Hematopoietic multipotent progenitor cell treated with erythropoietin and hydrocortisone succinate and interleukin-3 and kit ligand, for 6 days (in vitro differentiated cells): ENCODE measurements around the gene HADH.
"Not testable (repeated sequence)": the region's sequence is repeated elsewhere in the genome, so short reads cannot be mapped to it uniquely, and the experiment has no call there.

ENCODE experiments used
- DNase-seq: peaks from one replicate; pipeline ENCODE4 v3.0.0-alpha.2; 2015

HADH gene

DNA sequence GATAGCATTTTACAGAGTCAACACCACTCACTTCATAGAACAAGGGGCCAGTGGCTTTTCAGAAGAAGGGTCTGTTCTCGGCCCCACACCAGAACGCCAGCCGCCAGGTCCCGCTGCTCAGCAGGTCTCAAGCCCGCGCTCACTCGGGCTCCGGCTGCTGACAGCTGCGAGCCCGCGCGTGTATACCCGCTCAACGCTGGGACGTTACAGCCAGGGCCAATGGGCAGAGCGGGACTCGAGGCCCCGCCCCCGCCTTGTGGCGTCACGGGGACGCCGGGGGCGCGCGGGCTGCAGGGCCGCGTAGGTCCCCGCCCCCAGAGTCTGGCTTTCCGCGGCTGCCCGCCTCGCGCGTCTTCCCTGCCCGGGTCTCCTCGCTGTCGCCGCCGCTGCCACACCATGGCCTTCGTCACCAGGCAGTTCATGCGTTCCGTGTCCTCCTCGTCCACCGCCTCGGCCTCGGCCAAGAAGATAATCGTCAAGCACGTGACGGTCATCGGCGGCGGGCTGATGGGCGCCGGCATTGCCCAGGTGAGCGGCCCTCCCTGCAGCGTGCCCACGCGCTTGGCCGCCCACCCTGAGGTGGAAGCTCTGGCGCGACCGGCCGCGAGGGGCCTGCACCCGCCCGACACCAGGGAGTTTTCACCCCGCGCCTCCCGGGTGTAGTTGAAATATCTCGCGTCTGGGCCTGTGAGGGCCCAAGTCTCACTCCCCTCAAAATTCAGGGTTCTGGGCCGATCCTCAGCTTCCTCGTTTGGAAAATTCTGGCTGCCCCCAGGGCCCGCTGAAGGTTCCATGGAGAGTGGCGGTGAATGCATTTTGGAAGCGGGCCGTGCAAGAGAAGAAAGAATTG is at the start of gene HADH:
HADH (plus strand) TSS at position 353 of the 850 bp plus-strand sequence; CDS start at position 397, 44 bp downstream.
- DNase-seq, result peak; percentile 96

DNA sequence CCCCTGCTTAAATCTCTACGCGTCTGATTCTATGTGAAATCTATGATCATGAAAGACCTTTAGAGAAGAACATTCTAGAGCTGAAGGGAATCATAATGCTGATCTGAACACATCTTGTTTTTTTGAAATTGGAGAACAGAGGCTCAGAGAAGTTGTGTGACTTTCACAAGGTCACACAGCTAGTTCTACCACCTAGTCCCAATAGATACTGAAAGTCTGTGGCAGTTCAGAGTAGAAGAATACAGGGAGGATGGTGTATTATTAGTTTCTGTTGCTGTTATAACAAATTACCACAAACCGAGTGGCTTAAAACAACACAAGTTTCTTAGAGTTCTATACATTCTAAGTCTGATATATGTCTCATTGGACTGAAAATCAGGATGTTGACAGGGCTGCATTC is 43.9 kb upstream of the HADH start:
- no peak for DNase-seq

DNA sequence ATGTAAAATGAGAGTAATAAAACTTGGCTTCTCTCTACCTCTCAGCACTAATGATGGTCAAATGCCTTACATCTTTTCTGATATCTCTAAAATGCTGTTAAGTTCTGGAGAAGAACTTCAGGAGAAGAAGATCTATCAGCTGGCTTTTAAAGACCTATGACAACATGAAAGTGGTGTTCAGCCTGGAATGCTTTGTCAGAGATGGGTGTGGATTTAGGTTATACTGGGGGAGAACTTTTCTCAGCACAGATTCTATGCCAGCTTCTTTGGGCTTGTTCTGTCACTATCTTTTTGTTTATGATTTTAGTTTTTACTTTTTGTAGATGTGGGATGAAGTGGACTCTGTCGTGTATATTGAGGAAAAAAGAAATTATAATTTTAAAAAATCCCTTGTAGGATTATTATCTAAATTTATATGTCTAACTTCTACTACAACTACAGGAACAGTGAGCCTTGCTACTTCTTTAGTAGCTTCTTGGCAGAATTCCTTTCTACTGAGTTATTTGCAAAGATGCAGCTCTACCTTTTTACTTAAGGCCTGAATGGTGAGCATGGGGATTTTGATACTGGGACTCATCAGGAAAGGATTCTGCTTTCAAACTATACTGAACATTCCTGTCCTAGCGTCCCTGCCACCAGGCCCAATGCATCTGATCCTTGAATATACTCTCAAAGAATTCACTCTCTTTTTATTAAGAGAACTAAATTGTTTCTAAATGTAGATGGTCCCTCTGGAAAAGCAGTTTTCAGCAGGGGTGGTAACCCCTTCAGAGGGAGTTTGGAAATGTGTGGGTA is 38.7 kb upstream of the HADH start:
- DNase-seq, result no peak

DNA sequence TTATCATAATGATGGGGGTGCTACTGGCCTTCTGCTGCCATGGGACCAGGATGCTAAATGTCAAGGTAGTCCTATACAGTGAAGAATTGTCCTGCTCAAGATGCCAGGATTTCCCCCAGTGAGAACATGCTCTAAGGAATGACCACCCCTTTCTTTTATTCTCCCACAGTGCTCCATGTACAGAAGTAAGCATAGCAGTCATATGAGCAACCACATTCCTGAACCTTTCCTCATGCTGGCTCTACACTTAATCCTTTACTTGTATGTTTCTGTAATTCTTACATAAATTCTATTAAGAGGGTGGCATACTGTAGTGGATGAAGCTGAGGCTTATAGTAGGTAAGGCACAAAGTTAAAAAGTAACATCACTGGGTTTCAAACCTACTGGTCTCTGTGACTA is 38.1 kb upstream of the HADH start:
- DNase-seq, result no peak

DNA sequence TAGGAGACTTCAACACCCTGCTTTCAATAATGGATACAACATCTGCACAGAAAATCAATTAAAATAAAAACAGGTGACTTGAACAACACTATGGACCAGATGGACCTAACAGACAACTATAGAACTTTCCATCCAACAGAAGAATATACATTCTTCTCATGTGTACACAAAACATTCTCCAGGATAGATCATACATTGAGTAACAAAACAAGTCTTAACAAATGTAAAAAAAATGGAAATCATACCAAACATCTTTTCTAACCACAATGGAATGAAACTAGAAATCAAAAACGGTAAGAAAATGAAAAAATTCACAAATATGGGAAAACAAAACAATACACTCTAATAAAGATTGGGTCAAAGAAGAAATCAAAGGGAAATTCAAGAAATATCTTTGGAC is 33.7 kb upstream of the HADH start:
- no peak for DNase-seq

DNA sequence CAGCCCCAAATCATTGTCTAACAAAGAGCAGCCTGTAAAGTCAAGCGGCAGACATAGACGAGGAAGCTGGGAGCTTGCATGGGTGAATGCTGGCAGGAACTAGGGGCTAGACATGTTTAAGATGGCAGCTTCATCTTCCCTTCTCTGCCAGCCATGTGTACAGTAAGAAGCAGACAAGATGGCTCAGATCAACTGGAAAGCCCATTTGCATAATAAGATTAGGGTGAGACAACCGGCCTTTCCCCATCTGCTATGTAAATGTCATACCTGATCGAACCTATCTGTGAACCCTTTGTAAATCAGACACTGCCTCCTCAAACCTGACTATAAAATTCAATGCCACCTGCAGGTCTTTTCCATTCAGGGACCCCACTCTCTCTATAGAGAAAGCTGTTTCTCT is 22.8 kb upstream of the HADH start:
- DNase-seq, result no peak

DNA sequence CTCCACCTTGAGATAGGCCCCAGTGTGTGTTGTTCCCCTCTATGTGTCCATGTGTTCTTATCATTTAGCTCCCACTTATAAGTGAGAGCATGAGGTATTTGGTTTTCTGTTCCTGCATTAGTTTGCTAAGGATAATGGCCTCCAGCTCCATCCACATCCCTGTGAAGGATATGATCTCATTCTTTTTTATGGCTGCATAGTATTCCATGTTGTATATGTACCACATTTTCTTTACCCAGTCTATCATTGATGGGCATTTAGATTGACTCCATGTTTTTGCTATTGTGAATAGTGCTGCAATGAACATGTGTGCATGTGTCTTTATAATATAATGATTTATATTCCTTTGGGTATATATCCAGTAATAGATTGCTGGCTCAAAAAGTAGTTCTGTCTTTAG is 22.2 kb upstream of the HADH start:
- not testable (repeated sequence) for DNase-seq

DNA sequence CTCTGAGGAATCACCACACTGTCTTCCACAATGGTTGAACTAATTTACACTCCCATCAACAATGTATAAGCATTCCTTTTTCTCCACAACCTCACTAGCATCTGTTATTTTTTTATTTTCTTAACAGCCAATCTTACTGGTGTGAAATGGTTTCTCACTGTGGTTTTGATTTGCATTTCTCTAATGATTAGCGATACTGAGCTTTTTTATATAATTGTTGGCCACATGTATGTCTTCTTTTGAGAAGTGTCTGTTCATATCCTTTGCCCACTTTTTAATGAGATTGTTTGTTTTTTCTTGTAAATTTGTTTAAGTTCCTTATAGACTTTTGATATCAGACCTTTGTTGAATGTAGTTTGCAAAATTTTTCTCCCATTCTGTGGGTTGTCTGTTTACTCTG is 21.8 kb upstream of the HADH start:
- DNase-seq, result not testable (repeated sequence)

DNA sequence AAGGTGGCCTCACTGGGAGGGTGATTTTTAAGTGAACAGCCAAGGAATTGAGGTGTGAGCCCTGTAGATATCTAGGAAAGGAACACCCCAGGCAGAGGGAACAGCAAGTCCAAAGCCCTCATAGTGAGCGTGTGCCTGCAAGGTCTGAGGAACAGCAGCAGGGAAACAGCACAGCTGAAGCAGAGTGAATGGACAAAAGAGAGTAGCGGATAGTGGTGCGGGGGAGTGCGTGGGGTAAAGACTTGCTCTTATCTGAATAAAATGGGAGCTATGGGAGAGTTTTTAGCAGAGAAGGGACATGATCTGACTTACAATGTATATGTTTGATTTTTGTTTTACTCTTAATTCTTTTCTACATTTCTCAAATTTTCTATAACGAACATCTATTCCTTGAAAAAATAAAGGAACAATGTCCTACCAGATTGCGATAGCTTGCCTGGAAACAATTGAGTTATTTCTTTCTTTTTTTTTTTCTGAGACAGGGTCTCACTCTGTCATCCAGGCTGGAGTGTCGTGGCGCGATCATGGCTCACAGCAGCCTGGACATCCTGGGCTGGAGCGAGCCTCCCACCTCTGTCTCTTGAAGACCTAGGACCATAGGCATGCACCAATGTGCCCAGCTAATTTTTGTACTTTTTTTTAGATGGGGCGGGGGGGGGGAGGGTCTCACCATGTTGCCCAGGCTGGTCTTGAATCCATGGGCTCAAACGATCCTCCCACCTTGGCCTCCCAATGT is 19.5 kb upstream of the HADH start:
- no peak for DNase-seq

DNA sequence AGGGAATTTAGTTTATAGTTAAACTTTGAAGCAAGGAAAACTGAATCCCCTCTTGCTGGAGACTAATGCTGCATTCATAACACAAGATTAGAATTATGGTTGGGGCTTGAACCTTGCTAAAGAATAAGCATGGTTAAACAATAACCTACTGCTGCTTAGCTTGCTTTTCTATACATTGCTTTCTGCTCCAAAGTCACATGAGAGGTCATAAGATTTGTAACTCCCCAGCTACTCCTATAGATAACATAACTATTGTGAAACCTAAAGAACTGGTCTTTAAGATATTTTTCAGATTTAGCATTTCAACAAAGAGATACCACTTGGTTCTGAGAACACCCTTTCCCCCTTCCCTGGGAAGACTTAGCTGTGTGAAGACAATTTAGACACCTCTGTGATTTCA is 17.1 kb upstream of the HADH start:
- no peak for DNase-seq

DNA sequence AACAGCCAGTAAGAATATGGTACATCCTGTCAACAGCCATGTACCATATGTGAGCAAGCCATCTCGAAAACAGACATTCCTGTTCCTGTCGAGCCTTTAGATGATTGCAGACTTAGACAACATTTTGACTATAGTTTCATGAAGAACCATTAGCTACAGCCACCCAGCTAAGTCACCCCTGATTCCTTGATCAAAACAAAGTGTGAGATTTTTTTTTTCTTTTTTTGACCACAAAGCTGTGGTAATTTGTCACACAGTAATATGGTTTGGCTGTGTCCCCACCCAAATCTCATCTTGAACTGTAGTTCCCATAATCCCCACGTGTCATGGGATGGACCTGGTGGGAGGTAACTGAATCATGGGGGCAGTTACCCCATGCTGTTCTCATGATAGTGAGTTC is 15.2 kb upstream of the HADH start:
- no peak for DNase-seq

DNA sequence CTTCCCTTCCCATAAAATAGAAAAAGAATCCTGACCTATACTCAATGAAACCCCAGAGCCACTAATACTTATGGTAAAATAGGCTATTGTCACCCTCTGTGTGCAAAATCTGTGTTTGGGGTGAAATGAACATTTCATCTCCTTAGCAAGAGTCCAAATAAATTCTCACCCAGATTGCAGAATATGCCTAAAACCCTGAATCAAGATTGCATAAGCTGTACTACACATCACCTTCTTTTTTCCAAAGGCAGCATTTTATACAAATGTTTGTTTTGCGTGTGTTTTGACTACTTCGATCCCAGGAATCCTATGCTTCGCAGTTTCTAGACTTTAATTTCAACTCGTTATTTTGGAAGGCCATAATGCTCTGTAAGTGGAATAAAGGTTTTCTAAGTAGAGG is 12.2 kb upstream of the HADH start:
- DNase-seq, result no peak

DNA sequence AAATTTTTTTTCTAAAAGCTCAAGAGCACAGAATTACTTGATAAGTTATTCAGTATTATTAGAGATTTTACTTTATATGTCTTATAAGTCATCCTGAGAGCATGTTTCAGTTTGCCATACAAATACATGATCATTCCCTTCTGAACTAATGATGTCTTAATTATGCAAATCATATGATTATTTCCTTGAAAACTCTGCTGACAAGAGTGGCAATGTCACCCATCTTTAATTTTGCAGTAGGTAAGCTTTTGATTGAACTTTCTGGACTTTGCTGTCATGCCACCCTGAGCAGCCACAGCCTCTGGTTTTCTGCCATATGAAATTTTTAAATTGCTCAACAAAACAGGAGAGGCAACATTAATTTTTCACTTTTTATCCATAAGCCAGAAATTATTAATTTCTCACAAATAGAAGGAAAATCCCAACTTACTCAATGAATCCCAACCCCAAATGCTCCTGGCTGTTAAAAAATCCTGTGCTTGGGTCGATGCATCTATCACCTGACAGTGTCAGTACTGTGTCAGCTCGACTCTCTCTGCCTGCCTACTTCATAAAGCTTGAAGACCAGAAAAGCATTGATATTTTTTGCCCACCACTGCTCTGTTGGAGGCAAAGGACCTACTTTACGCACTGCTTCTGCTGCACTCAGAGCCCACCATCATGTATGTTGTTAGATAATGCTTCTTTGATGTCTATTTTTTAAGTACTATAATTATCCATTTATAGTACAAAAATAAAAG is 11.6 kb upstream of the HADH start:
- DNase-seq, result no peak

DNA sequence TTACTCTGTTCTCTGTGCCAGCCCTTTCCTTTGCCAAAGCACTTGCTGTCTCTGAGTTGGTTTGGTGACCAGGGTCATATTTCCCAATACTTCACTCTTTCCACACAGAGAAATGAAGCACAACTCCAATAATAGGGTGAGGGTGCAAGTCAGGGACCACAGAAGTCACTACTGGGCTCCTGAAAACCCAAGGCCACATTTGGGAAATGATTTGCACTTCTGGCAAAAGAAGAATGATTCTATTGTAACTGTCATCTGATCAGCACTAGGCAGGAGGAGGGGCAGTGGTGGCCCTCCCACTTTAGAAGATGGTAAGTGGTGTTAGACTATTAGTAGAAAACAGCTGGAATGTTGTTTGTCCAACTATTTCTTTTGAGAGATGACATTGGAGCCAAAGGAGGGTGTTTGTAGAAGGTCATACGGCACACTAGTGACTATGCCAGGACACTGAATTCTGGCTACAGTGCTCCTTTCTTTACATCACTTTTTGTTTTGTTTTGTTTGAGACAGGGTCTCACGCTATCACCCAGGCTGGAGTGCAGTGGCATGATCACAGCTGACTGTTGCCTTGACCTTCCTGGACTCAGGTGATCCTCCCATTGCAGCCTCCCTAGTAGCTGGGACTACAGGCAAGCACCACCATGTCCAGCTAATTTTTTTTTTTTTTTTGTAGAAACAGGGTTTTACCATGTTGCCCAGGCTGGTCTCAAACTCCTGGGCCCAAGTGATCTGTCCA is 10.8 kb upstream of the HADH start:
- DNase-seq, result no peak

DNA sequence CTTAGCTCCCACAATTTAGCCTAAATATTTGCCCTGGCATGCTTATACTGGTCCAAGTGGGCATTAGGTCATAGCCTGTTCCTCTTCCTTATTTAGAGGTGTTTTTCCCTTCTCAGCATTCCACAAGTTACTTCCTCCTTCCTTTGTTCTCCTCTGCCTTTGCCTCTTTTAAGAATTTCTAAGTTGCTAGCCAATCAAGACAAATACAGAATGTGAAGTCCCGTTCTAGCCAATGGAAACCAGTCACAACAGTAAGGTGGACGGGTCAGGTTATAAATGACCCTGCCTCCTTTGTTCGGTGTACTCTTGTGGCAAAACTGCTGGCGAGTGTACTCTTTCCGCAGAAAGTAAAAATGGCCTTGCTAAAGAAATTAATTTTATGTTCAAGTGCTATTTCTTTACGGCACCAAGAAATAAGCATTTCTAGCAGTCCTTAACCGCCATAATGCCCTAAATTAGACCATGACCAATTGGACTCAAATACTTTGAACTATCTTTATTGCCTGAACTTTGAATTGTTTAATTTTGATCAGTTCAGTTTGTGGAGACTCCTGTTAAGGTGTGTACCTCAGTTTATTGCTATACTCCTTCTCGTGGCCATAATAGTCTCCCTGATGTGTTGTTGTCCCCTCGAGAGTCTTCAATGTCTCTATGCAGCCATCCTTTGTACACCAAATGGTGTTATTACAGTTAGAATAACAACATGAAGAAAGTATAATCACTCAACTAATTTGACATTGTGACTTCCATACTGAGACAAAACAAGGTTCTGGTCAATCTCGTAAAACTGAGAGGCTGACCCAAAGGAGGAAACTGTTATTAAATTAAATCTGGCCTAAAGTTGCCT is 1.6 kb upstream of the HADH start:
- DNase-seq, result no peak

DNA sequence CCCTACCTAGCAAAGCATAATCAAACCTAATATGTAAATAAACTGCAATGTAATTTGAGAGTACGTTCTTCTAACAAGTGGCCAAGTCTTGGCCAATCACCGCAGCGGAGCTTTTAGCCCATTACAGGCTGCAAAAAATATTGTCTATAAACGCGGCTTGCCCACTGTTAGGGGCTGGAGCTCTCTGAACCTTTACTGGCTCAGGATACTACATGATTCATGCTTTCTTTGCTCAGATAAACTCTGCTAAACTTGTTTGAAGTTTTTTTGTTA is 990 bp upstream of the HADH start:
- DNase-seq, result no peak

DNA sequence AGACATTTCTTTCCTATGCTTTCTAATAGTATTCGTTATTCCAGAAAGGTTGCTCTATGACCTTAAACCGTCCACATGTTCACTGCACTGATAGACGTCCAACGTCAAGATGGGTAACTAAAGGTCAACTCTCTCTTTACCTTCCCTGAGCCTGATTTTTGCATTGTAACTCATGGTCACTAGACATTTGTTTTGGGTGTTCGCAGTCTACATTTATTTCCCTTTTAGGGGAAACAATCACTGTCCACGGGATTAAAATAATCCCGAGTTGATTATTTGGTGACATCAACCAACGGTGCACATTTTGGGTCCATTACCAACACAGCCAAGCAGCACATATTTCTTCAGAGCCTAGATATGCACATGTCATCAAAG is 540 bp upstream of the HADH start:
- DNase-seq, result no peak

DNA sequence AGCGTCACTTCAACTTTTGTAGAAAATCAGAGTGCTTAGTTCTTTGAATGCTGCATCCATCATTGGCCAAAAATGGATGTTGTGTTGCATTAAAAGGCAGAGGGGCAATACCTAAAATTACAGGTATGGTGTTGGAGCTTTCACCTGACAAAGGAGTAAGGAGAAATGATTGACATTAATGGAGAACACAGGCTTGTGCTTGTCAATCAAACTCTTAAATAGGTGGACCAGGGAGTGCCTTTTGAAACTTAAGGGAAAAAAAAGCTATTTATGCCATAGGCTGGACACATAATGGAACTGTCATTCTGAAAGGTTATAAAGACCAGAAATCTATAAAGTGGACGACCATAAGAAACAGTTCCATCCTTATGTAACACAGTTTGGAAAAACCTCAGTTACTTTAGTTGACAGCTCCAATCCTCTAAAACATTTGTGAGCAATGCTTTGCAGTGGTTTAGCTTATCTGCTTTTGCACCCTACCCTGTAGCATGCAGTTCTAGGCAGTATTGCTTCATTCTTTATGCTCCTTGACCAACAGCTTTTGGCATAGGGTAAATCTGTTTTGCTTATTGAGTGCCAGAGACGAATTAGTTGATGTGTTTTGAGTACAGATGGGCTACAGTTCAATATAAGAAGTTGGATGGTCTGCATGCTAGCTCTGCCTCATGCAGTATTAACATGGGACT is 2.4 kb downstream of the HADH start:
- peak; percentile 75 for DNase-seq

DNA sequence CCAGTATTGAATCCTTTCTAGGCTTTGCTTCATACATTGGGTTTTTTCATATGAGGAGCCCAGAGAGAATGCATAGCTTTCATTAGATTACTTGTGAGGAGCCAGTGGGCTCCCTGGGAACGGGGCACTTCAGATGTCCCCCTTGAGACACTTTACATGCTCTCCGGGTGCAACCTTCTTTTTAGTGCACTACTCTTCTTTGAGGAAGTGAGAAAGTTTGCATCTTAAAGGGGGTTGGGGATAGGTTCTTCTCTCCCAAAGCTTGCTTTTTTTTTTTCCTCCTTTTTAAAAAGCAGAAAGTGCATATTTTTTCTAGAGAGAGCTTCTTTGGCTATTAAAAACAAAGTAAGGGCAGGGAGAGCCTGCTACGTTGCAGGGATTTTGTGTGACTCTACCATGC is 4.3 kb downstream of the HADH start:
- no peak for DNase-seq

DNA sequence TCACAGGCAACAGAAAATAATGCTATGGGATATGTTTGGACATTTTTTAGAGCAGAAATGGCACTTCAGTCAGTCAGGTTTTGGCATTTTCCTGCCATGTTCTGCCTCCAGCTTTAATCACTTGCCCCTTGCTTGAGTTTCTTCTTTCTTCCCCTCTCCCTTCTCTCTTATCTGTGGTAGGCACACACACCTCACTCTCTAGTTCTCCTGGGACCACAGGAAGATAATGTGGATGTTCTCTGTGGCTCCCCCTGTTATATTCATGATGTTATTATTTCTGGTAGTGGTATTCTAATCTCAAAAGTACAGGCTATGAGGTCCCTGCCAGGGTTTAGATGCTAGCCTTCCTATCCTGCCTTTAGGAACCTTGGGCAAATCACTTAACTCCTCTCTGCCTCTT is 5.2 kb downstream of the HADH start:
- peak; percentile 89 for DNase-seq
